Tibial artery (tissue), 4 donors: ENCODE results near the gene SCRT2.

ENCODE experiments used
- DNase-seq, 2 donors: peaks; one replicate each; pipeline ENCODE4 v3.0.0-alpha.2; 2019
- H3K27ac ChIP-seq, 2 donors: fragments of 200-600 bp; sonication (generic) in 1 of 2; 1 replicate in 1 of 2; 2 replicates in 1 of 2; pipeline ENCODE4 v1.5.1; 2018 to 2019; ENCODE audit warnings: mild to moderate bottlenecking in 1 of 2
- H3K27me3 ChIP-seq, 2 donors: fragments of 200-600 bp; sonication (generic) in 1 of 2; one replicate each; pipeline versions ENCODE4 v1.5.1 to v1.6.0; 2016 to 2019
- H3K36me3 ChIP-seq, 3 donors: fragments of 200-600 bp; sonication (generic) in 2 of 3; one replicate each; pipeline ENCODE4 v1.5.1; 2016 to 2019; ENCODE audit warnings: mild to moderate bottlenecking in 2 of 3
- H3K4me1 ChIP-seq, 4 donors: fragments of 200-600 bp; sonication (generic) in 2 of 4; 1 replicate in 3 of 4; 2 replicates in 1 of 4; pipeline ENCODE4 v1.5.1; 2016 to 2019
- H3K4me3 ChIP-seq, 2 donors: fragments of 200-600 bp; sonication (generic) in 1 of 2; 1 replicate in 1 of 2; 2 replicates in 1 of 2; pipeline ENCODE4 v1.5.1; 2018 to 2019; ENCODE audit warnings: mild to moderate bottlenecking in 2 of 2
- H3K9me3 ChIP-seq, 3 donors: fragments of 200-600 bp; sonication (generic) in 1 of 3; one replicate each; pipeline ENCODE4 v1.5.1; 2016 to 2019
- CTCF ChIP-seq, 2 experiments: fragments of 200-600 bp in 1 of 2; fragments of 450-650 bp in 1 of 2; IDR thresholded peaks; one replicate each; pipeline ENCODE4 v1.5.1; 2017 to 2019; ENCODE audit warnings: antibody characterized with exemption in 2 of 2, mild to moderate bottlenecking in 1 of 2, moderate library complexity in 1 of 2
- intact Hi-C: fragments of 100-400 bp; cut with DNase I; formaldehyde crosslinking; loops from one replicate; pipeline ENCODE4 v1.15.0; 2023; ENCODE audit warnings: low total_unique reads

Gene SCRT2

GRCh38 chr20:719816-720215 lies 44.2 kb upstream of the SCRT2 start:
- intact Hi-C loops: no loop called here
- H3K4me1 ChIP-seq: no peaks in the 10 kb centered on the region
- peaks cover 0 to 35% of the 10 kb centered on the region in 2 donors for H3K27me3 ChIP-seq
- no peak for TF ChIP-seq CTCF (IDR thresholded peaks at IDR 0.05)
- H3K27ac ChIP-seq: no peak overlapping the region
- no peaks in the 10 kb centered on the region for H3K9me3 ChIP-seq
- H3K4me3 ChIP-seq: no peak overlapping the region
- no peak for DNase-seq
- H3K36me3 ChIP-seq: no peaks in the 10 kb centered on the region

GRCh38 chr20:719068-719467 lies 43.5 kb upstream of the SCRT2 start:
- no peak overlapping the region for H3K4me3 ChIP-seq
- no peaks in the 10 kb centered on the region for H3K4me1 ChIP-seq
- no peaks in the 10 kb centered on the region for H3K9me3 ChIP-seq
- intact Hi-C loops: no loop called here
- no peak for TF ChIP-seq CTCF (IDR thresholded peaks at IDR 0.05)
- DNase-seq: no peak
- peaks cover 0 to 31% of the 10 kb centered on the region in 2 donors for H3K27me3 ChIP-seq
- no peaks in the 10 kb centered on the region for H3K36me3 ChIP-seq
- H3K27ac ChIP-seq: no peak overlapping the region

- H3K4me3 ChIP-seq: no peak overlapping the region
- intact Hi-C loops: no loop called here
- H3K27ac ChIP-seq: no peak overlapping the region
- no peaks in the 10 kb centered on the region for H3K4me1 ChIP-seq
- TF ChIP-seq CTCF (IDR thresholded peaks at IDR 0.05): no peak
- H3K27me3 ChIP-seq: peaks cover 0 to 22% of the 10 kb centered on the region in 2 donors
- H3K9me3 ChIP-seq: peaks cover 0 to 8% (median 5%) of the 10 kb centered on the region in 3 donors
- DNase-seq: no peak
- H3K36me3 ChIP-seq: no peaks in the 10 kb centered on the region
Measured at GRCh38 chr20:717832-718231, 42.2 kb upstream of the SCRT2 start.

GRCh38 chr20:717271-717670 lies 41.7 kb upstream of the SCRT2 start:
- intact Hi-C loops: no loop called here
- no peak for TF ChIP-seq CTCF (IDR thresholded peaks at IDR 0.05)
- Histone ChIP-seq H3K9me3 (peaks cover 0 to 8% (median 5%) of the 10 kb centered on the region in 3 donors), H3K27me3 (peaks cover 0 to 18% of the 10 kb centered on the region in 2 donors), H3K4me1 (no peaks in the 10 kb centered on the region), H3K27ac (no peak overlapping the region), H3K36me3 (no peaks in the 10 kb centered on the region), H3K4me3 (no peak overlapping the region)
- DNase-seq: no peak

- no peak for TF ChIP-seq CTCF (IDR thresholded peaks at IDR 0.05)
- intact Hi-C loops: no loop called here
Measured at GRCh38 chr20:714453-714852, 38.9 kb upstream of the SCRT2 start.

GRCh38 chr20:711576-711975 lies 36.0 kb upstream of the SCRT2 start:
- no peak for DNase-seq
- Histone ChIP-seq H3K36me3 (no peaks in the 10 kb centered on the region), H3K9me3 (peaks cover 0 to 13% (median 12%) of the 10 kb centered on the region in 3 donors), H3K4me3 (no peak overlapping the region), H3K27ac (no peak overlapping the region), H3K4me1 (peaks cover 0 to 8% (median 3%) of the 10 kb centered on the region in 4 donors), H3K27me3 (peaks cover 0 to 49% of the 10 kb centered on the region in 2 donors)
- TF ChIP-seq CTCF (IDR thresholded peaks at IDR 0.05): no peak
- intact Hi-C loops: no loop called here

More at GRCh38 chr20:714453-714852, 38.9 kb upstream of the SCRT2 start:
- DNase-seq: no peak
- Histone ChIP-seq H3K27me3 (peaks cover 0 to 24% of the 10 kb centered on the region in 2 donors), H3K27ac (no peak overlapping the region), H3K4me1 (peaks cover 0 to 8% (median 3%) of the 10 kb centered on the region in 4 donors), H3K9me3 (peaks cover 0 to 8% (median 5%) of the 10 kb centered on the region in 3 donors), H3K36me3 (no peaks in the 10 kb centered on the region), H3K4me3 (no peak overlapping the region)
